Superior temporal gyrus (tissue), 1 donor: ENCODE data around the gene LSG1.

ENCODE experiments used
- DNase-seq: peaks from one replicate; pipeline ENCODE4 v3.0.0-alpha.2; 2016; ENCODE audit errors: extremely low spot score

The LSG1 gene

GRCh38 chr3:194686816-194687637, 15.0 kb upstream of the LSG1 start:
- DNase-seq: no peak

GRCh38 chr3:194686414-194686815, 14.4 kb upstream of the LSG1 start:
- no peak for DNase-seq

- DNase-seq: peak; percentile 85
These were observed 13.9 kb upstream of the LSG1 start, which contains the start of gene FAM43A for GRCh38 chr3:194685718-194686413. Gene FAM43A (plus strand): TSS chr3:194685883. CDS start chr3:194686827, 944 bp downstream.

- no peak for DNase-seq
These were observed 13.2 kb upstream of the LSG1 start for GRCh38 chr3:194685065-194685717.

GRCh38 chr3:194683380-194683779, 11.4 kb upstream of the LSG1 start:
- DNase-seq: no peak

- peak; percentile 92 for DNase-seq
These were observed 10.8 kb upstream of the LSG1 start for GRCh38 chr3:194682694-194683310.

GRCh38 chr3:194682189-194682693, 10.2 kb upstream of the LSG1 start:
- peak; percentile 24 for DNase-seq

- DNase-seq: no peak
These were observed 9.1 kb upstream of the LSG1 start for GRCh38 chr3:194680888-194681615.

- no peak for DNase-seq
These were observed 4.5 kb upstream of the LSG1 start for GRCh38 chr3:194676471-194676870.

- no peak for DNase-seq
These were observed 3.7 kb upstream of the LSG1 start for GRCh38 chr3:194675680-194676079.

GRCh38 chr3:194675081-194675640, 3.2 kb upstream of the LSG1 start:
- peak; percentile 30 for DNase-seq

GRCh38 chr3:194673761-194674160, 1.8 kb upstream of the LSG1 start:
- no peak for DNase-seq

GRCh38 chr3:194672876-194673275, 885 bp upstream of the LSG1 start:
- DNase-seq: no peak

GRCh38 chr3:194671511-194671899, 486 bp downstream of the LSG1 start:
- peak; percentile 53 for DNase-seq

GRCh38 chr3:194667363-194667762, 4.6 kb downstream of the LSG1 start:
- DNase-seq: no peak

- no peak for DNase-seq
These were observed 7.1 kb downstream of the LSG1 start for GRCh38 chr3:194664857-194665256.

GRCh38 chr3:194661946-194662345, 10.0 kb downstream of the LSG1 start:
- no peak for DNase-seq

GRCh38 chr3:194661374-194661773, 10.6 kb downstream of the LSG1 start:
- DNase-seq: no peak

GRCh38 chr3:194659778-194660177, 12.2 kb downstream of the LSG1 start:
- DNase-seq: no peak

- no peak for DNase-seq
These were observed 13.3 kb downstream of the LSG1 start for GRCh38 chr3:194658477-194659242.
